GM19043 (cell line): Measurements from ENCODE around the gene ARMH4.

ENCODE experiments used
- ATAC-seq: cut with Tn5 transposase; IDR thresholded peaks from one replicate; pipeline ENCODE4 v1.9.1; 2021; ENCODE audit warnings: low read depth; ENCODE audit not compliant: unreplicated experiment

ARMH4 gene

DNA sequence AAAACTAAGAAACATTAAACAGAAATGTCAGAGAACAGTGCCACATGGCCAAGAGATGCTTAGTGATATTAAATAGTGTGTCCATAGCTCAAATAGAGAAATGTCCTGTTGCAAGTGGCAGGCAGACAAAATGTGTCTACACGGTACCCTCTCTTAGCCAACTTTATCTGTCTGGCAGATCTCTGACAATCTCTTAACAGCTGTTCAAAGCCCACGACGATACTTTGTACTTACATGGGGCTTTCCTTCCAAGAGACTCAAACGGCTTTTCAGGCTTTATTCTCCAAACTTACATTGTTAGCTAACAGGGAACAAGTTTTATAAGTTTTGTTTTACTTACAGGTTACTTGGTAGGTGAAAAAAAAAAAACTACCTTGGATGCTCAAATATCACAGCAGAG, 45.6 kb downstream of the ARMH4 start:
- no peak for ATAC-seq

DNA sequence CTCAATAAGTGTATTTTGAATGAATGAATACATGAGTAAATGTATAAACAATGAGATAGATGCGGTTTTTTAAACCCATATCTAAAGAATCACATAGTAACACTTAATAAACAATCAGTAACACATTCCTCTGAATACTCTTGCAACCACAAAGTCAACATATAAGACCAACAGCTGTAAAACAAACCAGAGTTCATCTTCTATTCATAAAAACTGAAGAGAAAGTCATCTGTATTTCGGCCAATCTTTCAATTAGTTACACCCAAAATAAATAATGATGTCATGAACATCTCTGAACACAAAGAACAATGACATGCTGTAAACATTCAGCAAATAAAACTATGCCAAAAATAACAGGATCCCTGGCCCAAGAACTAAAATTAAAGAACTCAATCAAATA, 47.2 kb downstream of the ARMH4 start:
- no peak for ATAC-seq

GRCh38 chr14:58100735-58101368, 51.2 kb downstream of the ARMH4 start:
- ATAC-seq, result no peak

DNA sequence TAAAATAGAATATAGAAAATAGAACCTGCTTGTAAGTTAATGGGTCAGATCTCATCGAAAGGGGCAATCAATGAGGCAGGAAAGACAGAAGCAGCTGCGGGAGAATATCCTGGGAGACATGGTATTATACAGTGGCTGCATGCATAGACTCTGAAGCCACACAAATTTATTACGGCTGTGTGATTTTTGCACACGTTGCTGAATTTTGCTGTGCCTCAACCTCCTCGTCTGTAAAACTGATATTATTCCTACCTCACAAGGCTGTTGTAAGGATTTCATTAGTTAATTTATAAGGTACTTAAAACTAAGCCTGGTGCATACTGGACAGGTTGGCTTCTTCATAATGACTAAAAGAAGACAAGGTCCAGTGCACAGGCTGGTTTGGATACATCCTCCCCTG, 52.3 kb downstream of the ARMH4 start:
- no peak for ATAC-seq

DNA sequence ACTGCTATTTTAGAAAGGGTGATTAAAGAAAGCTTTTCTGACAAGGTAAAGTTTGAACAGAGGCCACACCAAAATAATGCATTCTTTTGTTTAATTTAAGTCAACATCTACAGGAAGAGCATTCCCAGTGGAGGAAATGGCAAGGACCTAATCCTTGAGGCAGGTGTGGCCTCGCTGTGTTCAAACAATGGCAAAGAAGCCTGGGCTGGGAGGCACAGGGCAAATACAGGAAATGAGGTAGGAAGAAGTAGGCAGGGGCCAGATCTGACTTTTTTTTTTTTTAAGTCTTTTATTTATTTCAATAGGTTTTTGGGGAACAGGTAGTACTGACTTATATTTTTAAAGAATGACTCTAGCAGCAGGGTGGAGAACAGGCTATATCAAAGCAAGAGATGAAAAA, 53.5 kb downstream of the ARMH4 start:
- no peak for ATAC-seq

- ATAC-seq, result no peak
These were observed 55.3 kb downstream of the ARMH4 start for GRCh38 chr14:58096731-58097130.

DNA sequence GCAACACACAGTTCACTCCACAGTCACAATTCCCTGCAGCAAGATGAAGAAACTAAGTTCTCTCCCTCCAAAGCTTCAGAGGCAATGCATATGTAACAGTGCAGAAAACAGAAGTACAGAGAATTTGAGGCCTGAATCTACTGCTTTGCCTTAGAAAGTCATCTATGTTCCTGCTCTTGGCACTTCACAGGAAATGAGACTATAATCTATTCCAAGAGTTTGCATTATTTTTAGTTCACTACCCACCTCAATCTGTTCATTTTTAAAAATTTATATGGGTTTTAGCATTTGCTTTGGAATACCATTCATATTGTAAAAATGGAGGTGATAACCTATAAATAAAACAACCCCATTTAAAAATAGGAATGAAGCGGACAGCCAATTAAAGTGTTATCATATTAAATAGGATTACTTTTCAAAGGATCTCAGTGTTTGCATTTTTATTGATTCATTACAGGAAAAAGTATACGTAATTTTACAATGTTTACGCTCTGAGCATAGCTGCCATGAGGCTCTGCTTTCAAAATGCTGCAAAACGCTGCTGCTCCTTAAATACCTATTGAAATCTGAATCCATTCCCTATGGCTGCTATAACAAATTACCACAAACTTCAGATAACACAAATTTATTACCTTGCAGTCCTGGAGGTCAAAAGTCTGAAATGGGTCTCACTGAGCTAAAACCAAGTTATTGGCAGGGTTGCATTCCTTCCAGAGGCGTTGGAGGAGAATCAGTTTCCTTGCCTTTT, 60.0 kb downstream of the ARMH4 start:
- ATAC-seq, result no peak

GRCh38 chr14:58089612-58090011, 62.4 kb downstream of the ARMH4 start:
- ATAC-seq, result no peak

DNA sequence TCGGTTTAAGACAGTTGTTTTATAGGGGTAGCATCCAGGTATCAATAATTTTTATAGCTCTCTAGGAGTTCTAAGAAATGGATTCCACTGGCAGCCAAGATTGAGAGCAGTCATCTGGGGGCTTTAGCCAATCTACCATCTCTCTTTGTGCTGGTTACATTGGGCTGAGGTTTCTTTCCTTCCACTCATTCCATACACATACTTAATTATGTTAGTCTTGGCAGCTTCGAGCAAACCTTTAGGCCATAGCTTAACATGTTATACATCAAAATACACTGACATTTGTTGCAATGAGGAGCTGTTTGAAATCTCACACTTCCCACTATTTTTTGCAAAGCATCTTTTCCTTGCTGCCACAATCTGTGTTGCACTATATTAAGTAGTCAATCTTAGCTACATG, 63.1 kb downstream of the ARMH4 start:
- no peak for ATAC-seq

DNA sequence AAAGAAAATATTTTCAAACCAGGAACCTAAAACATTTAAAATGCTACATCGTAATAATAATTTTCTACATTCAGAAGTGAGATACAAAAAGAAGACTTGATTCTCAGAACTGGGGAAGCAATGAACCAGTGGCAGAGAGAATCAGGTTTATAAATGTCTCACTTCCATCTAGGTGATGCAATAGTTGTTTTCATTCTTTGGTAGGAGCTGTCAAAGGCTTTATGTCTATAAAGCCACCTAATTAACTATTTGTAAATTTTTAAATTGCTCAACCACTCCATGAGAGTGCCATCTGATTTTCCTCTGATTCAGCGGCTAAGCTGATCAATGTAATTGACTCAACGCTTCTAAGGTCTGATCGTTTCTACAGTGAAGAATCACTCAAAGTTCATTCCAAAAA, 66.1 kb downstream of the ARMH4 start:
- ATAC-seq, result no peak

GRCh38 chr14:58082491-58083098, 69.4 kb downstream of the ARMH4 start:
- ATAC-seq, result no peak

DNA sequence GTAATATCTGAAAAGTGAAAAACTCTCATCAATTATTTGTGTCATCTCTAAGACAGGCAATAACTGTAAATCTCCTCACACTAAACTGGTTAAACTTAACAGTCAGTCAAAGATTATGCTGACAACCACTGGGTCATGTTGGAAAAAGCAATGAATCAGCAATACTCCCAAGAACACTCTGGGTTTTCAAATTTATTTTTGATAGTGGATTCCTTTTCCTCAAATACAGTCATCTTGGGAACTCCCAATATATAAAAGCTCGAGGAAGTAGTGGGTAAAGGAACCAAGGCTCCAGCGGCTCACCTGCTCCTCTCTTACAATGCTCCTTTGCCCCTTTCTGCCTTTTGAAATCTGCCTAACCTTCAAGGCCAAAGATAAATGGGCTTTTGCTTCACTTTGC, 70.0 kb downstream of the ARMH4 start:
- ATAC-seq, result no peak

GRCh38 chr14:58078471-58078870, 73.5 kb downstream of the ARMH4 start:
- ATAC-seq, result no peak

- no peak for ATAC-seq
These were observed 73.9 kb downstream of the ARMH4 start for GRCh38 chr14:58078068-58078467.

DNA sequence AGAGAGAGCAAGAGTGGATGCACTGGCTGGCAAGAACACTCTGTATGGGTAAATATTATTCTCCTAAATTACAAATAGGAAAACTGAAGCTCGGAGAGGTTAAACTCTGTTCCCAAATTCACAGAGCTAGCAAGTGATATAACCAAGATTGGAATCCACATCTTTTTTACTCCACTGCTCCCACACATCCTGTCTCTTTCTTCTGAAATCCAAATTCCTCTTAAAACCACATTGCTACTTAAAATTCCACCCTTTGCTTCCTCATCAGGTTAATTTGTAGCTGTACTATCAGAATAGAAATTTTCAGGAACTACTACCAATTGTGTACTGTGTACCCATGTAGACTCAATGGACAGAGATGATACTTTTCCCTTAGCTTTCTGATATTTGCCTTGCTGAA, 74.4 kb downstream of the ARMH4 start:
- no peak for ATAC-seq

GRCh38 chr14:58073516-58073915, 78.5 kb downstream of the ARMH4 start:
- ATAC-seq, result no peak

DNA sequence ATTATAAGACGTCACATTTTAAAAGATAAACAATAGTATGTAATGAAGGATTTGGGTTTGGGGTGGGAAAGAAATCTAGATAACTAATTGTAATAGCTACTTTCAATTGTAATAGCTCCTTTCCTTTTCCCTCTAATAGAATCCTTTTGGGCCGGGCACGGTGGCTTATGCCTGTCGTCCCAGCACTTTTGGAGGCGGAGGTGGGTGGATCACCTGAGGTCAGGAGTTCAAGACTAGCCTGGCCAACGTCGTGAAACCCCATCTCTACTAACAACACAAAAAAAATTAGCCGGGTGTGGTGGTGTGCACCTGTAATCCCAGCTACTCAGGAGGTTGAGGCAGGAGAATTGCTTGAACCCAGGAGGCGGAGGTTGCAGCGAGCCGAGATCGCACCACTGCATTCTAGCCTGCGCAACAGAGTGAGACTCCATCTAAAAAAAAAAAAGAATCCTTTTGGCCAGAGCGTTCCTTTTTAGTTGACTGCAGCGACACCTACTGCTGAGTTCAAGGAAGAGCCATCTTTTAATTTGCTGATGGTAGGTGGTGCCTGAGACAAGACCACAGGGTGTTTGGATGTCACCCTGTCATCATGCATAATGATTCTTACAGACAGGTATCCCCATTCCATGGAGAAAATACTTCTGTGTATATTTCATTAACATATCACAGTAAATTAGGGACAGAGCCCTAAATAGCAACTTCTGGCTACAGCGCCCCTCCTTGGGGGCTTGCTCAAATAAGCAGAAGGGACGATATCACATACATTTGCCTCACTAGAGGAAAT, 79.5 kb downstream of the ARMH4 start:
- ATAC-seq, result peak; percentile 88

DNA sequence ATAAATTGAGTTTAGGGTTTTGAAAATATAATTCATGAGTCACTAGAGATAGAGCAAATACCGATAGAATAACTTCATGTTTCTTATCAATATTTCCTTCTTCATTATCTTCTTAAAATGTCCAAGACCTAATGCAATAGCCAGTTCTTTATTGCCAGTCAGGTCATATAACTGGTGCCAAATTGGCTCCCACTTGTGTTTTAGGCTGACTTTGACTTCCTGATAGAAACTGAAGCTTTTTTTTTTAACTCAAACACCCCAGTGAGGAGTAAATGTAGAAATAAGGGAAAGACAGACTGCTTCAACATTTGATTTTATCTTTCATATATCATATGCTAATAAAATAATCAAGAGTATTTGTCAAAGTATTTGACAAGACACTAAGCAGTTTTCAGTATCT, 80.7 kb downstream of the ARMH4 start:
- no peak for ATAC-seq

GRCh38 chr14:58068306-58068705, 83.7 kb downstream of the ARMH4 start:
- ATAC-seq, result no peak

DNA sequence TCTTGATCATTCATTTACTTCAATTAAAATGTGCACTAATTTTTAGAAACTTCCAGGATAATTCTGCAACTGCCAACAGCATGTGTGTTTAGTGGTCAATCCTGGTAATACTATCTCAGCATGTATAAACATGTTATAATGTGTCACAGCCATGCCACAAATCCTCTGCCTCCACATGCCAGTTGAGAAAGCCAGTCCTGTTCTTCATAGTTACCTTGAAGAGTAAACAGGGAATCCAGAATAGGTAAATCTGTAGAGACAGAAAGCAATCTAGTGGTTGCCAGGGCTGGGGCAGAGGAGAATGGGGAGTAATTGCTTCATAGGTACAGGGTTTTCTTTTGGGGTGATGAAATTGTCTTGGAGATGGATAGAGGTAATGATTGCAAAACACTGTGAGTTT, 85.9 kb downstream of the ARMH4 start:
- no peak for ATAC-seq

DNA sequence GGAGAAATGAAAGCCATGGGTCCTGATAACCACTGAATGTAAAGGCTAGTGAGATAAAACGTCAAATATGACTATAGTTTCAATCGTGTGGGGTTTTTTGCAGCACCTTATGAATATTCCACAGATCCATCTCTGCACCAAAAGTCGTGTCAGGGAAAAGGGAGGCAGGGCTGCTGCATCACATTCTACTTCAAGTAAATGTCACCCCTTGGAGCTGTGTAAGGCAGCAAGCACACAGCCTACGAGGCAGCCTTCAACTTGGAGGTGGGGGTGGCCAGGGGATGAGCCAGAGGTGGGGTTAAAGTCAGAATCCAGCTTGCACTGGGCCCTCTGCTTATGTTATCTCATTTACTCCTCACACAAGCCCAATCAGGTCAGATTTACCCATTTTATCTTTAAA, 90.4 kb downstream of the ARMH4 start:
- ATAC-seq, result no peak
